NCI-H1436 treated with DMSO at 0.1 percent for 48 hours (cell line): ENCODE measurements around the gene ZKSCAN1.
A peak's percentile ranks its signal among the peaks of the same experiment; 100 is the strongest.

Experiments
- DNase-seq: peaks from one replicate; lab custom pipeline; 2025; lab: John Stamatoyannopoulos, UW

The ZKSCAN1 gene

GRCh38 chr7:100040575-100040974 lies 25.2 kb downstream of the ZKSCAN1 start:
- DNase-seq: no peak

- DNase-seq: no peak
Observed at GRCh38 chr7:100044718-100045117, 29.3 kb downstream of the ZKSCAN1 start.

- DNase-seq: no peak
Observed at GRCh38 chr7:100048680-100049079, 33.3 kb downstream of the ZKSCAN1 start.

GRCh38 chr7:100049441-100050291 lies 34.3 kb downstream of the ZKSCAN1 start, which contains the start of gene ZSCAN21:
Gene ZSCAN21 (plus strand): TSS chr7:100049774. CDS start chr7:100057007, 7,233 bp downstream.
- no peak for DNase-seq

GRCh38 chr7:100051611-100052010 lies 36.2 kb downstream of the ZKSCAN1 start:
- DNase-seq: no peak

DNA sequence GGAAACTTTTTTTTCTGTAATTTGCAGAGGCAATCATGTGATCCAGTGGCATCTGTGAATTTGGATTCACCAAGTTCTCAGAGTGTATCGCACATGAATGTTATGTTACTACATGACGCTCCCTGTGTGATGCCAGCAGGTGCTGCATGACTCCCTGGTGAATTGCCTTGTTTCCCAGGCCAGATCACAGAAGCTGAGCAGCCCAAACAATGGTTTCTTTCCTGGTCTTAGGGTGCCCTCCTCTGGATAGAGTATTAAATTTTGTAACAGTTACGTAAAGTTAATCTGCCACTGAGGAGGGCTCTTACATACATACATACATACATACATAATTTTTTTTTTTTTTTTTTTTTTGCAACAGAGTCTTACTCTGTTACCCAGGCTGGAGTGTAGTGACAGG lies 37.8 kb downstream of the ZKSCAN1 start:
- DNase-seq: peak; percentile 70

DNA sequence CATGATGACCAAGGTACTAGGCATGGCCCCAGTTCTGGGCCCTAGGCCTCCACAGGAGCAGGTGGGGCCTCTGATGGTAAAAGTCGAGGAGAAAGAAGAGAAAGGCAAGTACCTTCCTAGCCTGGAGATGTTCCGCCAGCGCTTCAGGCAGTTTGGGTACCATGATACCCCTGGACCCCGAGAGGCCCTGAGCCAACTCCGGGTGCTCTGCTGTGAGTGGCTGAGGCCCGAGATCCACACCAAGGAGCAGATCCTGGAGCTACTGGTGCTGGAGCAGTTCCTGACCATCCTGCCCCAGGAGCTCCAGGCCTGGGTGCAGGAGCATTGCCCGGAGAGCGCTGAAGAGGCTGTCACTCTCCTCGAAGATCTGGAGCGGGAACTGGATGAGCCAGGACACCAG lies 41.6 kb downstream of the ZKSCAN1 start:
- no peak for DNase-seq

DNA sequence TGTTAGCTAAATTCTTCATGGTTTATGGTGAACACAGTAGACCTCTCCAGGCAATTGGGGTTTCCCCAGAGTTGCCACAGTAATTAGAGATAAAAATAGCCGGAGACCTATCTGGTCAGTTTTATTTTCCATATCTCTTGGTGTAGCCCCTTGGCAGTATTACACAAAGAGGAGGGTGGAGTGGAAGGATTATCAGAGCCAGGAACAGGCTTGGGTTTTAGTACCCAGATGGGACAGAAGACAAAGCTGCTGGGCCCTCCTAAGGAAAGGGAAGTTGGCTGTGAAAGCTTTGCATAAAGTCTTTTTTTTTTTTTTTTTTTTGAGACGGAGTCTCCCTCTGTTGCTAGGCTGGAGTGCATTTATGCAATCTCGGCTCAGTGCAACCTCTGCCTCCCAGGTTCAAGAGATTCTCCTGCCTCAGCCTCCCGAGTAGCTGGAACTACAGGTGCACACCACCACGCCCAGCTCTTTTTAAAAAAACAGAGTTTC lies 43.9 kb downstream of the ZKSCAN1 start:
- DNase-seq: no peak

DNA sequence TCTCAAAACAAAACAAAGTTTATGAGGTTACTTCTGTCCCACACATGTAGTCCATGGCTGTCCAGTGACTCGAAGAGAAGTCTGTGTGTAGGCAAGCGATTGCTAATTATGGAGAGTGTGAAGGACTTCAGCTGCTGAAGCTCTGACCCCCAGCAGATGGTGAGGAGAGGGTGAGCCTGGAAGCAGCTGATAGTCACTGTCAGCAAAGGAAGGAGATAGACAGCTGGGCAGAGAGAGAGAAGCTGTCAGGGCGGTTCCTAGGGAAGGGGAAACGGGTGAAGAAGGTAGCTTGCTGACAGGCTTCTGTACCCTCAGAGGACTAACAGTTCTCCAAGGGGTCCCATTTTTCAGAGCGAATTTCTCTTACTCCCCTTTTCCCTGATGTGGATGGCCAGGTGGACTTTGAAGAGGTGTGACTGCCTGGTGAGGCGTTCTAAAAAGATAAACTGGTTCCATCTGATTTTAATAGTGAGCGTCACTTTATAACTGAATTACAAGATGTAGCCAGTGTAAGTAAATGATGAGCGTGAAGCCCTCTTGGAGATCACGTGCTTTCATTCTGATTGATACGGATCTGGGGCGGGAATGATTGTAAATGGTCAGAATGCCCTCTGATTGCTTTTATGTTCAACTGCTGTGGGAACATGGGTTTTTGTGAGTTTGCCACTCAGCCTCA lies 46.3 kb downstream of the ZKSCAN1 start:
- DNase-seq: no peak

DNA sequence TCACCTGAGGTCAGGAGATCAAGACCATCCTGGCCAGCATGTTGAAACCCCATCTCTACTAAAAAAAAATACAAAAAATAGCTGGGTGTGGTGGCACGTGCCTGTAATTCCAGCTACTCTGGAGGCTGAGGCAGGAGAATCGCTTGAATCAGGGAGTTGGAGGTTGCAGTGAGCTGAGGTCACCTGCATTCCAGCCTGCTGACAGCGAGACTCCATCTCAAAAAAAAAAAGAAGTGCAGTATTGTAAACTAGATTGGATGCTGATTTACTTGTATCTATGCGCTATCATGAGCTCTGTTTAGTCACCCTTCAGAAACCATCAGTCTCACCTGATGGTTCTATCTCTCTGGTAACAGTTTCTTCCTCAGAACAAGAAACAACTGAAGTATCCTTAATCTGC lies 48.0 kb downstream of the ZKSCAN1 start:
- DNase-seq: no peak

GRCh38 chr7:100064162-100064561 lies 48.8 kb downstream of the ZKSCAN1 start:
- no peak for DNase-seq

DNA sequence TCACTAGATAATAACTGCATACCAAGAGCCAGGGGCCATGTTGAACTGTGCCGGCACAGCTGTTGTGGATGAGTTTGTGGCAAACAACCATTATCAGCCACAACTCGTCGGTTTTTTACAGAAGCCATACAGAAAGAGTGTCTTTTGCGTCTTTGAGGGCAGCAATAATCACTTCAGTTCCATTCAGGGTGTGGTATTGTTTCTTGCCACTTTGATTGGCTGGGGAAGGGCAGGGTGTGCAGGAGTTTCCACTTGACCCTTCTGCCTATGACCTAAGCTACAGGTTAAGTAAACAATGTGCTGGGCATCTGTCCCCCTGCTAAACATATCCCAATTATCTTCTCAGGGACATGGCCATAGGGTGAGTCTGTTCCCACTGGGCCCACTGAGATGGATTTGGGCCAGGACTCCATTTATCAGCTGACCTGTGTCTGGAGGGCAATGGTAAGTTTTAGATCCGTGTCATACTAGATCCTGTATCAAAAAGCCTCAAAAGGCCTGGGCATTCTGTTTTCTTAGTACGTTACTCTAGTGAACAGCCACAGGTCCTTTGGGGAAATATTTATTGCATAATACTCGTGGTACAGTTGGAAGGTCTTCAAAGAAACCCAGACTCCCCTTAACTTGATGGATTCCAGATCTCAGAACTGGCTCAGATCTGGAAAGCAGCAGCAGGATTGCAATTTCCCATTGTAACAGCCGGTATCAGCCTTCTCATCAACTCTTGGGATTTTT lies 50.2 kb downstream of the ZKSCAN1 start:
- no peak for DNase-seq

DNA sequence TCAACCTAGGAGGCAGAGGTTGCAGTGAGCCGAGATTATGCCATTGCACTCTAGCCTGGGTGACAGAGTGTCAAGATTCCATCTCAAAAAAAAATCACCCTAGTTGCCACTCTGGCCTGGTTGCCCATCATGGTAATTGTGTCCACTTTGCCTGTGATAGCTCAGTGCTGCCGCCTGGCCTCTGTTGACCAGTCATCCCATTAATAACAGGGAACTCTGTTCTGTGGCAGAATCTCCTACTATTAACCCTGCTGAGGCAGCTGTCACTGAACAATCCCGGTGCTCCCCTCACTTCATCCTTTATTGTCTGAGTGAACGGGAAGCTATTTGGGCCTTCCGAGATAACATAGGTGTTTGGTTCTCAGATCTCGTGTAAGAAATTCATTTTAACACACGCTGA lies 51.6 kb downstream of the ZKSCAN1 start:
- no peak for DNase-seq

DNA sequence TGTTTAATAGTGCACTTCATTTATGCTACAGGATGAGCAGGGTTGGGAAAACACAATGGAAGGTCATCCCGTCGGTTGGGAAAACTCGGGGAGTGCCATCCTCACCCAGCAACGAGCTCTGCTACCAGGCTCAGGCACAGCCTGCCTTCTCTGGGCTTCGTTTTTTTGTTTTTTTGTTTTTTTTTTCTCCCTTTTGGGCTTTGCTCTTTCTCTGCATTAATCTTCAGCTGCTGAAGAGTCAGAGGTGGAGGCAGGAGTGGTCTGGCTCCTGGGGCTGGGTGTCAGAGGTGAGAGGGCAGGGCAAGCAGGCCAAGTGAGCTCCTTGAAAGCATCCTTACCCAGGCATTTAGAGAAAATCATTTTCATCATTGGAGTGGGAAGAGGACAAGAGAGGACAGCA lies 54.6 kb downstream of the ZKSCAN1 start:
- no peak for DNase-seq

DNA sequence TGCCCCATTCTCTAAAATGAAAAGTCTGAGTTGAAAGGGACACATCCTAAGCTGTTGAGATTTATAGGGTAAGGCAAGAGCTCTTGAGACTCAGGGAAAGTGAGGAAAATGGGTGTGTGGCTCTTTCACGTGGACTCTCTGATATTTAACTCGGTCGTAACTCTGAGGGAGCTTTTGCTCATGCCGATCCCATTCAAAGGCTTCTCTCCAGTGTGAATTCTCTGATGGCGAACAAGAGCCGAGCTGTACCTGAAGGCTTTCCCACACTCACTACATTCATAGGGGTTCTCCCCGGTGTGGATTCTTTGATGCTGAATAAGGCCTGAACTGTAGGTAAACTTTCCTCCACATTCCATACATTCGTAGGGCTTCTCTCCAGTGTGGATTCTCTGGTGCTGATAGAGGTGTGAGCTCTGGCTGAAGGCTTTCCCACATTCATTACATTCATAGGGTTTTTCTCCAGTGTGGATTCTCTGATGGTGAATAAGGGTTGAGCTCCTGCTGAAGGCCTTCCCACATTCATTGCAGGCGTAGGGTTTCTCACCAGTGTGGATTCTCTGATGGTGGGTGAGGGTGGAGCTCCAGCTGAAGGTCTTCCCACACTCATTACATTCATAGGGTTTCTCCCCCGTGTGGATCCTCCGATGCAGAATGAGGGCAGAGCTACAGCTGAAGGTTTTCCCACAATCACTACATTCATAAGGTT lies 55.8 kb downstream of the ZKSCAN1 start:
- no peak for DNase-seq

GRCh38 chr7:100072462-100072861 lies 57.1 kb downstream of the ZKSCAN1 start:
- DNase-seq: no peak

DNA sequence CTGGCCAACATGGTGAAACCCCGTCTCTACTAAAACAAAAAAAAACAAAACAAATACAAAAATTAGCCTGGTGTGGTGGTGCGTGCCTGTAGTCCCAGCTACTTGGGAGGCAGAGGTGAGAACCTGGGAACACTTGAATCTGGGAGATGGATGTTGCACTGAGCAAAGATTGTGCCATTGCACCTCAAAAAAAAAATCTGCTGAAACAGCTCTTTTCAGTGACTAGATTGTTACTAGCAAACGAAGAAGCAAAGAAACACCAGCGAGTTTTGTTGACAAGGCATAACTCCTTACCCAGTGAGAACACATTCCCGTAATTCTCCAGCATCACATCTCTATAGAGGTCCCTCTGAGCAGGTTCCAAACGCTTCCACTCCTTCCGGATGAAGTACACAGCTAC lies 59.4 kb downstream of the ZKSCAN1 start:
- DNase-seq: no peak

DNA sequence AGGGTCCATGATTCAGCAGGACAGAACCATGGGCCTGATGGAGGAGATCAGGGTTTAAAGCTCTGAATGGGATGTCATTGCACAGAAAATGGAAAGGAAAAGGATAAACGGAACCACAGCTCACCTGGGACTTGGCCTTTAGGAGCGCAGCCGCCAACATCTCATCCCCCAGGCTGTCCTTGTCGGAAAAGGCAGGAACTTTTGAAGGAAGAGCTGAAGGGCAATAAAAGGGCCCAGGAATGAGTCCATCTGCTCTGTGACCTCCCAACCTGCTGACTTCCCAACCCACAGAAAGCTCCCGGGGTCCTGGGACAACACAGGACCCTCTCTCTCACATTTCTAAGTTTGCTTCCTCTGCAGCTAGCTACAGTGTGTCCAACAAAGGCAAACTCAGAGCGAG lies 60.0 kb downstream of the ZKSCAN1 start:
- DNase-seq: no peak

DNA sequence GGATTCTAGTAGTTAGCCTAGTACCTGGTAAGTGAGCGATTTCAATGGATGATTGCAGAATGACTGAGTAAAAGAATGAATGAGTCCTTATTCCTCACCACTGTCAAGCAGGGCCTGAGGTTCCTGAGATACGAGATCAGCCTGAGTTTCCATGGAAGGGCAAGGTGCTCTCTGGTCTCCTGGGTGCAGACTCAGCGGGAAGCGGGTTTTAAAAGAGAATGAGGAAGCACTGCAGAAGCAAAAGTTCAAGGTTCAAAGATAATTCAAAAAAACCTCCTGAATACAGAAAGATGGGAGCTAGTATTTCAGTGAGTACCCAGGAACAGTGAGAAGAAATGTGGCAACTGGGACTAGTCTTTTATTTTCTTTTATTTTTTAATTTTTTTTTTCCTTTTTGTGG lies 61.8 kb downstream of the ZKSCAN1 start:
- no peak for DNase-seq

GRCh38 chr7:100079024-100079560 lies 63.7 kb downstream of the ZKSCAN1 start:
- DNase-seq: no peak

- no peak for DNase-seq
Observed at GRCh38 chr7:100080907-100081534, 65.6 kb downstream of the ZKSCAN1 start.
